NK-92 treated with Interleukin-12 subunit alpha and Interleukin-12 subunit beta, amount 100 ng/mL, for 24 hours (cell line): ENCODE measurements around the gene ZBTB46.
"Not testable (repeated sequence)": the region's sequence is repeated elsewhere in the genome, so short reads cannot be mapped to it uniquely, and the experiment has no call there.

ENCODE experiments used
- DNase-seq: peaks from one replicate; lab custom pipeline; 2025; lab: John Stamatoyannopoulos, UW

Gene ZBTB46, protein sequence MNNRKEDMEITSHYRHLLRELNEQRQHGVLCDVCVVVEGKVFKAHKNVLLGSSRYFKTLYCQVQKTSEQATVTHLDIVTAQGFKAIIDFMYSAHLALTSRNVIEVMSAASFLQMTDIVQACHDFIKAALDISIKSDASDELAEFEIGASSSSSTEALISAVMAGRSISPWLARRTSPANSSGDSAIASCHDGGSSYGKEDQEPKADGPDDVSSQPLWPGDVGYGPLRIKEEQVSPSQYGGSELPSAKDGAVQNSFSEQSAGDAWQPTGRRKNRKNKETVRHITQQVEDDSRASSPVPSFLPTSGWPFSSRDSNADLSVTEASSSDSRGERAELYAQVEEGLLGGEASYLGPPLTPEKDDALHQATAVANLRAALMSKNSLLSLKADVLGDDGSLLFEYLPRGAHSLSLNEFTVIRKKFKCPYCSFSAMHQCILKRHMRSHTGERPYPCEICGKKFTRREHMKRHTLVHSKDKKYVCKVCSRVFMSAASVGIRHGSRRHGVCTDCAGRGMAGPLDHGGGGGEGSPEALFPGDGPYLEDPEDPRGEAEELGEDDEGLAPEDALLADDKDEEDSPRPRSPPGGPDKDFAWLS

DNA sequence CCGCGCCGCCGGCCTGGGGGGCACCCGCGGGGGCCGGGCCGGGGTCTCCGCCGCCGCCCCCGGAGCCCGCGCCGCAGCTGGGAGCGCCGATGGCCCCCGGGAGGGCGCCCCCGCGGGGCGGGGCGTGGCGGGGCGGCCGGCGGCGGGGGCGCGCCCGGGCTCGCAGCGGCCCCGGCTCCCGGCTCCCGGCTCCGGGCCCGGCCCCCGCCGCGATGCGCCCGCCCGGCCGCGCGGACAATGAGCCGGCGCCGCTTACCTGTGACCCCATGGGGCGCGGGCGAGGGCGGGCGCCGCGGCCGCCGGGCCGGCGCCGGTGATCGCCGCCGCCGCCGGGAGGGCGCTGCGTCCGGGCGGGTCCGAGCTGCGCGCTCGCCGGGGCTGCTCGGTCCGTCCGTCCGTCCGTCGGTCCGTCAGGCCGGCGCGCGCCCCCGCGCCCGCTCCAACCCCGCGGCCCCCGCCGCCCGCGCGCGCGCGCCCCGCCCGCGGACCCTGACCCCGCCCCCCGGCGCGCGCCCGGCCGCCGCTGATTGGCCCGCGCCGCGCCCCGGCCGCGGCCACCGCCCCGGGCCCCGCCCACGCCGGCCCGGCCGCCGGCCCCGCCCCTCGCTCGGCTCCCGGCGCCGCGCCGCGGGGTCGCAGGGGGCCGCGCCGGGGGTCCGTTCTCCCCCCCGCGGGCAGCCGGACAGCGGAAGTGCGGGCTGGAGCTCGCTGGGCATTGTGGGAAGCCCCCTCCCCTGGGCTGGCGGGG lies at the start of gene ZBTB46:
Gene ZBTB46 (minus strand): TSS at position 424 of the 748 bp plus-strand sequence. CDS start 40,507 bp downstream, outside the sequence.
- DNase-seq = no peak

DNA sequence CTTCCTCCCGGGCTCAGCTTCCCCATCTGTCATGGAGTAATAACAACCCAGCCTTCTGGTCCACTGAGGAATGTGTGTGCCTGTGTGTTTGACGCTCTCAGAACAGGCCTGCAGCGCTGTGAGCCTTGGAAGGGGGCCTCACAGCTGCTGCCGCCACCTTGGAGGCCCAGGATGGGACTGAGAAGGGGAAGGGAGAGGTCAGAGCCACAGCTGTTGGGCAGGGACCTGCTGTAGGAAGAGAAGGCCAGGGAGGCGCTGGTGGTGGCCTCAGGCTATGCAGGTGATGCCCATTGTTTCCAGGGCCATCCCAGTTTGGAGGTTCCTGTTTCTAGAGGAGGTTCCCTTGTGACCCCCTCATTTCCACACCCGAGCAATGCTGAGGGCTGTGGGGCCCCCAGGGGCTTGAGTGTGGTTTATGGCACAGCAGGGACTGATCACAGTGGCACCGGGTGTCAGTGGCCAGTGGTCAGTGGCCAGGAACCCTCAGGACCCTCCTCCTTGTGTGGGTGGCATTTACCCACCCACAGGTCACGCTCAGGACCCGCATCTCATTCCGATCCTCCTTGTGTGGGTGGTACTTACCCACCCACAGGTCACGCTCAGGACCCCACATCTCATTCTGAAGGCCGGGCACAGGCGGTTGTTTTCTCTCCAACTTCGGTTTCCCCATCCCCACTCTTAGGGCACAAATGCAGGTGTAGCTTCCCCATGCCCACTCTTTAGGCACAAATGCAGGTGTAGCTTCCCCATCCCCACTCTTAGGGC lies 48.0 kb upstream of the ZBTB46 start:
- no peak for DNase-seq

DNA sequence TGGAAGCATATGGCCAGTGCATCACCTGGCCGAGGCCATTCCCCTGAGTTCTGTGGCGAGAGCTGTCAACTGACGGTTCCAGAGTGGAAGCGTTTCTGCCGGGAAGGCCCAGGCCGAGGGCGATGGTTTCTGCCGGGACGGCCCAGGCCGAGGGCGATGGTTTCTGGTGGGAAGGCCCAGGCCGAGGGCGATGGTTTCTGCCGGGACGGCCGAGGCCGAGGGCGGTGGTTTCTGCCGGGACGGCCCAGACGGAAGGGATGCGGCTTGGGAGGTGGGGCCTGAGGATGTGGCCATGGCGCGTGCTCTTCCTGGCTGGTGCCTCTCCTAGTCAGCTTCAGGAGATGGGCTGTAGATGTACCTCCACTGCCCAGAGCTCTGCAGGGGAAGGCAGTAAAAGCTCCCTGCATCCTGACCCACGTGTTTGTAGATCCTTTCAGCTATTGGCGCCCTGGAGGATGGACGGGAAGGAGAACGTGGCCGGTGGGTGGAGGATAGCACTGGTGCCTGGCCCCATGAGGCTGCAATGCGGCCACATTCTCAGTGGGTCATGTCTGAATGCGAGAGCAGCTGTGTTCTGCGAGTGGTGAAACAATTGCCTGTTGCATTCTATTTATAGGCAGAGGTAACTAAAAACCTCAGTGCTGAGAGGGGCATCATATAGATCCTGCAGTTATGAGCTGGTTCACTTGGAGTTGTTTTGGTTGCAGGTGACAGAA lies 46.8 kb upstream of the ZBTB46 start:
- no peak for DNase-seq

DNA sequence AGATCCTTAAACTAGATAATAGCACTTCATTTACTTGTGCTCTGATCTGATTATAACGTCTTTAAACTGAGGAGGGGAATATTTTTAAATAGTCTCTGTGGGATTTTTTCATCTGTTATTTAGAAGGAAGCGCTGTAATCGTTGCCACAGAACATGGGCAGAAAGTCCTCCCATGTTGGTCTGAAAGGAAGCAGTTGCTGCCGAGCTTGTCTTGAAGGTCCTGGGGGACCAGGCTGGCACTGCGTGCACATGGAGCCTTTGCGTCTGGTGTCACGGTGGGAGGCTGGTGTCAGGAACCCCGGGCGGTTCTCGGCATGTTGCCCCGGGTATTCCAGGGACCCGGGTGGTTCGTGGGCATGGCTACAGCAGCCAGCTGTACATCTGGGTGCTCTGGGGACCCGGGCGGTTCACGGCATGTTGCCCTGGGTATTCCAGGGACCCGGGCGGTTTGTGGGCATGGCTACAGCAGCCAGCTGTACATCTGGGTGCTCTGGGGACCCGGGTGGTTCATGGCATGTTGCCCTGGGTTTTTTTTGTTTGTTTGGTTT lies 45.5 kb upstream of the ZBTB46 start:
- DNase-seq = no peak

DNA sequence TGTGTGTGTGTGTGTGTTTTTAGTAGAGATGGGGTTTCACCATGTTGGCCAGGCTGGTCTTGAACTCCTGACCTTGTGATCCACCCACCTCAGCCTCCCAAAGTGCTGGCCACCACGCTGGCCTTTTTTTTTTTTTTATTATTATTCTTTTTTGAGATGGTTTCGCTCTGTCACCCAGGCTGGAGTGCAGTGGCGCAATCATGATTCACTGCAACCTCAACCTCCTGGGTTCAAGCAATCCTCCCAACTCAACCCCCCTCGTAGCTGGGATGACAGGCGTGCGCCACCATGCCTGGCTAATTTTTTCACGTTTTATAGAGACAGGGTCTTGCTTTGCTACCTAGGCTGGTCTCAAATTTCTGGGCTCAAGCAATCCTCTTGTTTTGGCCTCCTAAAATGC lies 43.2 kb upstream of the ZBTB46 start:
- DNase-seq = not testable (repeated sequence)

DNA sequence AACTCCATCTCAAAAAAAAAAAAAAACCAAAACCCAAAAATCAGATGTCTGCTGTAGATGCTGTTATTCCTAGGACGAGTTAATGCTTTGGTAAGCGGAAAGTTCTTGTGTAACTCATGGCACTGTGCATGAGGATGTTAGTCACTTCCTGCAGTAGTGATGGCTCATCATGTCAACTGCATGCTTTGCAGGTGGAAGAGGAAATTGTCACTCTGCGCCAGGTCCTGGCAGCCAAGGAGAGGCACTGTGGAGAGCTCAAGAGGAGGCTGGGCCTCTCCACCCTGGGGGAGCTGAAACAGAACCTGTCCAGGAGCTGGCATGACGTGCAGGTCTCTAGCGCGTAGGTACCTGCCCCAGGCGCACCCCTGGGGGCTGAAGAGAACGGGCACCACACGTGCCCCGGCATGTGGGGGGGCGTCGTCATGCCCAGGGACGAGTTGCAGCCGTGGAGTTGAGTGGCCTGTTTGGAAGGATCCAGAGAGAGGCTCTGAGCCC lies 42.5 kb upstream of the ZBTB46 start:
- peak; percentile 56 for DNase-seq

DNA sequence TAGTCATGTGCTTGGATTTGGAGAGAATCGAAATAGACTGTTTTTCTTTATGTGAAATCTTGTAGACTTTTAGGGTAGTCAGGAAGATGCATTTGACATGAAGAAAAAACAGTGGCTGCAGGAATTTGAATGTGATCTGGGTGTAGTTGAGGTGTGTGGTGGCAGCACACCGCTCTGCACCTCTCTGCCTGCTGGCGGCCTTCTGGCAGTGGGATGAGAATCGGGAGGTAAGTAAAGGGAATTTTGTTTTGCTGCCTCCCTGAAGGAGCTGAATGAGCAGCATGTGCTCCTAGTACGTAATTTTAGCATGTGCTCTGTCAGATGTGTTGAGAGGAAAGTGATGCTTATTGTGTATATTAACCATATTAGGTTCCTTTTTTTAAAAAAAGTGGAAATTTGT lies 37.2 kb upstream of the ZBTB46 start:
- DNase-seq = no peak

DNA sequence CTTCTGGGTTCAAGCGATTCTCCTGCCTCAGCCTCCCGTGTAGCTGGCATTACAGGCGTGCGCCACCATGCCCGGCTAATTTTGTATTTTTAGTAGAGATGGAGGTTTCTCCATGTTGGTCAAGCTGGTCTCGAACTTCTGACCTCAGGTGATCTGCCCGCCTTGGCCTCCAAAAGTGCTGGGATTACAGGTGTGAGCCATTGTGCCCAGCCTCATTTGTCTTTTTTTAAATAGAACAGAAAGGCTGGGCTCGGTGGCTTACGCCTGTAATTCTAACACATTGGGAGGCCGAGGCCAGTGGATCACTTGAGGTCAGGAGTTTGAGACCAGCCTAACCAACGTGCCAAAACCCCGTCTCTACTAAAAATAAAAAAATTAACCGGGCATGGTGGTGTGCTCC lies 36.0 kb upstream of the ZBTB46 start:
- not testable (repeated sequence) for DNase-seq

DNA sequence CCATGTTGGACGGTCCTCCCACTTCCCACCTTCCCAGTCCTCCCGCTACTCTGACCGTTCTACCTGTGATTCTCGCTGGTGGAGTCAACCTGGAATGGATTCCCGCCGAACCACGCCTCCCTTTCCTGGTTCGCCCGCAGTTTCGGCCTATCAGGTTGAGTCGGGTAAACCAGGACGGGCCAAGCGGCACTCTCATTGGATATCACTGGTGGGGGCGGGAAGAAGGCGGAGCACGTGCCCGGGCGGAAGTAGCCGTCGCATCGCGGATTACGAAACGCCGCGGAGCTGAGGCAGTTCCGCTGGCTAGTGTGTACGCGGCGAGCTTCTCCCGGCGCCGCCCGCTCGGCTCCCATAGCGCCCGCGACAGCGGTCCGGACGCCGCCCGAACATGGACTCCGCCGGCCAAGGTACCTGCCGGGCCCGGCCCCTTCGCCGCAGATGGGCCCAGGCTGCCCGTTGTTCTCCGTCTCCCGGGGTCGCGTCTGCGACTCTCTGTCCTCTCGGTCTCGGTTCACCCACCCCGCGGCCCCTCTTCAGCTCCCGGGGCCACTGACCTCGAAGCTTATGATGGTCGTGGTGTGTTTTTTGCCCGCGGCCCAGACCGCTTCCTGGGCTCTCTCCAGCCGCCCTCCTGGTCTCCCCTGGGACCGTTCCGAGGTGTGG lies 34.0 kb upstream of the ZBTB46 start, which contains the start of gene TPD52L2:
Gene TPD52L2 (plus strand): TSS at position 293 of the 663 bp plus-strand sequence. CDS start 96 bp downstream, at position 389.
- peak; percentile 98 for DNase-seq

DNA sequence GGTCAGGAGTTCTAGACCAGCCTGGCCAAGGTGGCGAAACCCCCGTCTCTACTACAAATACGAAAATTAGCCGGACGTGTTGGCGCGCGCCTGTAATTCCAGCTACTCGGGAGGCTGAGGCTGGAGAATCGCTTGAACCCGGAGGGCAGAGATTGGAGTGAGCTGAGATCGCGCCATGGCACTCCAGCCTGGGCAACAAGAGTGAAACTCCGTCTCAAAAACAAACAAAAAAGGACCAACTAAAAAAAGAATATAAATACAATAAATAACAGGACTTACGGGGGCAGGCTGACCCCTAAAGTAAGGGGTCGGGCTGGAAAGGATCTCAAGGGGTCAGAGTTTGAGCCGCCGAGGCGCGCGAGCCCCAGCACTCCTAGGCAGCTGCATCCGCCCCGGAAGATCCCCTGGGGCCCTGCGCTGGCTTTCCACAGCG lies 33.5 kb upstream of the ZBTB46 start:
- DNase-seq = no peak

DNA sequence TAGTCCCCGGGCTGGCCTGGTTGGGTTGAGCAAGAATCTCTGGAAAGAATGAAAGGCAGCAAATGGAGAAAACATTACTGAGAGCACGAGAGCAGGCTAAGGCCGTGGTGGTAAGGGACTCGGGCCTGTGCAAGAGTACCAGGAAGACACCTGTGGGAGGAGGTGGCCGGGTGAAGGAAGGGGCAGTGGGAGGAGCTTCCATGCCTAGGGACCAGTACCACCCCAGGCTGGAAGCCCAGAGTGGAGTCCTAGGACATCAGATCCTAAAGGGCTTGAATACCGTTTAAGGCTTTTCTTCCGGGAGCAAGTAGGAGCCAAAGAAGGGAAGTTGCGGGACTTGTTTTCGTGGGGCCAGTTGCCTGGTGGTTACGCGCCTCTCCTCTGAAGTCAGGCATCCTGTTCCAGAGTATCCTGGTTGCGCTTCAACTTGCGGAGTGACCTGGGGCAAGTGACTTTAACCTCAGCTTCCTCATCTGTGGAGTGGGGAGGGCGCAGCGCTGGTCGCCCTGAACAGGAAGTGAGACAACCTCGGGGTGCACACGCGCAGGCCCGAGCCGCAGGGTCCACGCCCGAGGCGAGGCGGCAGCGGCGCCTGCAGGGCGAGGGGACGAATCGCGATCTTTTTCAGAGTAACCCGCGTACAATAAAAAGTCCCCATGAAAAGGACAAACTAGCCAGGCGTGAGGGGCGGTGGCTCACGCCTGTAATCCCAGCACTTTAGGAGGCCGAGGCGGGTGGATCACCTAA lies 32.9 kb upstream of the ZBTB46 start:
- peak; percentile 77 for DNase-seq

DNA sequence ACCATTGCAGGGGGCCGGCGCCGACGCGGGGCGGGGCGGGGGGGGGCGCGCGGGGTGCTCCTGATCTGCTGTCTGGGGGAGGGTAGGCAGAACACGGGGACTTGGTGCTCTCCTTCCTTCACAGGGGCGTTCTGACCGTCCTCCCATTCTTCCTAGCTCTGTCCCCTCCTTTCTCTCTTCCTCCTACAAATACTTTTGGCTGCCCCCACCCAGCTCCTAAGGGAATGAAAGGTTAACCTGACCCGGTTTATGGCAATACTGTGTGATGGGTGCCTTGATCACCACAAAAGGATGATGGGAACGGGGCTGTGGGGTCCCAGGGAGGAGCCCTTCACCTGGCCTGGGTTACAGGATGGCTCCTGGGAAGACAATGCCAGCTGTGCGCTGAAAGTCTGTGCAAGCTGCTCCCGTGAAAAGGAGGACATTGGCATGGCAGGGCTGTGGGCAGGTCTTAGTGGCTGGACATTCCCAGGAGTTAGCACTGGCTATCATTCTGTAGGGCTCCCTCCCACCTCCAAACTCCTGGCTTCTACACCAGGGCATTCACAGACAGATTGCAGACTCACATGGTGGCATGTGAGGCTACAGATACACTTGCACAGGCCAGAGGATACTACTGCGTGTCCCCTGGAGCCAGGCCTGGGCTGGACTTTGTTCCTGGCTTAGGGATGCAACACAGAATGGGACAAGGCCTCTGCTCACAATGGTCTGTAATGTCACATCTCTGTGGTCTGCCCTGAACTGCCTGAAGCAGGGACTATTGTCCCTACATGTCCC lies 32.1 kb upstream of the ZBTB46 start:
- no peak for DNase-seq

DNA sequence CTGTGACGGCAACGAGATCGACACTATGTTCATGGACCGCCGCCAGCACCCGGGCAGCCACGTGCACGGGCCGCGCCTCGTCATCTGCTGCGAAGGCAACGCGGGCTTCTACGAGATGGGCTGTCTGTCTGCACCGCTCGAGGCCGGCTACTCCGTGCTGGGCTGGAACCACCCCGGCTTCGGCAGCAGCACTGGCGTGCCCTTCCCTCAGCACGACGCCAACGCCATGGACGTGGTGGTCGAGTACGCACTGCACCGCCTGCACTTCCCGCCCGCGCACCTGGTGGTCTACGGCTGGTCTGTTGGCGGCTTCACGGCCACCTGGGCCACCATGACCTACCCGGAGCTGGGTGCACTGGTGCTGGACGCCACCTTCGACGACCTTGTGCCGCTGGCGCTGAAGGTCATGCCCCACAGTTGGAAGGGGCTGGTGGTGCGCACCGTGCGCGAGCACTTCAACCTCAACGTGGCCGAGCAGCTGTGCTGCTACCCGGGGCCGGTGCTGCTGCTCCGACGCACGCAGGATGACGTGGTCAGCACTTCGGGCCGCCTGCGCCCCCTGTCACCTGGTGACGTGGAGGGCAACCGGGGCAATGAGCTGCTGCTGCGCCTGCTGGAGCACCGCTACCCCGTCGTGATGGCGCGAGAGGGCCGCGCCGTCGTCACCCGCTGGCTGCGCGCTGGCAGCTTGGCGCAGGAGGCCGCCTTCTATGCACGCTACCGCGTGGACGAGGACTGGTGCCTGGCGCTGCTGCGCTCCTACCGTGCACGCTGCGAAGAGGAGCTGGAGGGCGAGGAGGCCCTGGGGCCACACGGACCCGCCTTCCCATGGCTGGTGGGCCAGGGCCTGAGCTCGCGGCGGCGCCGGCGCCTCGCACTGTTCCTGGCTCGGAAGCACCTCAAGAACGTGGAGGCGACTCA lies 31.2 kb upstream of the ZBTB46 start:
- no peak for DNase-seq

DNA sequence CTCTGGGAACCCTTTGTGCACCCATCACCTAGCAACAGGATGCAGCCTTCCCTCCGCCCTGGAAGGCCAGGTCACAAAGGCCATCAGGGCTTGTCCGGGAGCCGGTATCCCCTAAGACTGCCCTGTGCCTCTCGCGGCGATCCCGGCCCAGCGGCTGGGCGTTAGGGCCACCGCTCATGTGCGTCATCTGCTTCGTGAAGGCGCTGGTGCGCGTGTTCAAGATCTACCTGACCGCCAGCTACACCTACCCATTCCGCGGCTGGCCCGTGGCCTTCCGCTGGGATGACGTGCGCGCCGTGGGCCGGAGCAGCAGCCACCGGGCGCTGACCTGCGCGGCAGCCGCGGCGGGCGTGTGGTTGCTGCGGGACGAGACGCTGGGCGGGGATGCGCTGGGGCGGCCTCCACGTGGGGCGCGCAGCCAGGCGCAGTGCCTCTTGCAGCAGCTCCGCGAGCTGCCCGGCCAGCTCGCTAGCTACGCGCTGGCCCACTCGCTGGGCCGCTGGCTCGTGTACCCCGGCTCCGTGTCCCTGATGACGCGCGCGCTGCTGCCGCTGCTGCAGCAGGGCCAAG lies 30.4 kb upstream of the ZBTB46 start, which contains the start of gene ABHD16B:
Gene ABHD16B (plus strand): TSS at position 134 of the 570 bp plus-strand sequence. CDS start 43 bp downstream, at position 177.
- DNase-seq = no peak

DNA sequence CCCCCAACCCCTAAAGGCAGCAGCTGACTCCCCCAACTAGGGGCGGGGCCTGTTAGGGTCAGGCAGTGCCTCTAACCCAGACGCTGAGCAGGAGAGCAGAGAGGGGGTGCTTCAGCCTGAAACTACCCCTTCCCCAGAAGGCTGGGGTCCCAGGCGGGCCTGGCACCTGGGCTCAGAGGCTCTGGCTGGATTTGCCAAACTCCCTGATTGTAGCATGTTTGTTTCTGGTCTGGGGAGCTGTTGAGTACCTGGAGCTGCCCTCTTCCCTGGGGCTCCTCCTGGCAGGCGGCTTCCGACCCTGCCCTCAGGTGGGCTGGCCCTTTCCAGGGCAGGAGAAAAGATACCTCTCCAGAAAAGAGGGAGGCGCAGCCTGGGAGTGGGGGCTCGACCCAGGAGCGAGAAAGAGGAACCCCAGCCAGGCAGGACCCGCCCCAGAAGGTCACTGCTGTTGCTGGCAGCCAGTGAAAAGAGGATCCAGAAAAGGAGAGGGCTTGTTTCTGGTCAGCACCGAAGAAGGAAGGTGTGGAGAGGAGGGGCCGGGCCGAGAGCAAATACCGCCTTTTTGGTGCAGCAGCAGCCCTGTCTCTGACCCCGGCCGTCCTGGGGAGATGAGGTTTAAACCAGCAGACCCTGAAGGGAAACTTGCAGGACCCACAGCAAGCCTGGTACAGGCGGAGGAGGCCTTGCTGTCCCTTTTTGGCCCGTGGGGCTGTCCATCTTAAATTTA lies 29.4 kb upstream of the ZBTB46 start:
- no peak for DNase-seq

DNA sequence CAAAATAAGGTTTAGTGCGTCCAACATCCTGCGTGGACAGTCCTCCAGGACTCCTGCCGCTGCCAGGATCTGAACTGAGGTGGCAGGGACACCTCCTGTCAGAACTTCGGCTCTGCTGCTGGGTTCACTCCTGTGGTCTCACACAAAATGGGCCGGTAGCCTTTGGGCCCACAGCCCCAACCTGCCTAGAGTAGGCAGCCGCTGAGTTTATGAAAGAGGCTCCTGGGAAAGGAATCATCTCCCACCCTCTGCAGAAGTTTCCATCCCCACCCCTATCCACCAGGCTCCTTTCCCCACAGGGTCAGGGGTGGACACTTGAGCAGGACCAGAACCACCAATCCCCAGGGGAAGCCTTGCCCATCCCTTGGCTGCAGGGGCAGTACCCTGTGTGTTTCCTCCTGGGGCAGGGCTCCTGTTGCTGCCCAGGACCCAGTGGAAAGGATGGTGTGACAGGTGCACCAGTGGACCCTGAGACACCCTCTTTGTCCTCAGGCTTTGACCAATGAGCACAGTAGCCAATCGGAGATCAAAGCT lies 28.2 kb upstream of the ZBTB46 start:
- DNase-seq = no peak
